ENCODE data around the gene ADA.

Gene ADA

DNA sequence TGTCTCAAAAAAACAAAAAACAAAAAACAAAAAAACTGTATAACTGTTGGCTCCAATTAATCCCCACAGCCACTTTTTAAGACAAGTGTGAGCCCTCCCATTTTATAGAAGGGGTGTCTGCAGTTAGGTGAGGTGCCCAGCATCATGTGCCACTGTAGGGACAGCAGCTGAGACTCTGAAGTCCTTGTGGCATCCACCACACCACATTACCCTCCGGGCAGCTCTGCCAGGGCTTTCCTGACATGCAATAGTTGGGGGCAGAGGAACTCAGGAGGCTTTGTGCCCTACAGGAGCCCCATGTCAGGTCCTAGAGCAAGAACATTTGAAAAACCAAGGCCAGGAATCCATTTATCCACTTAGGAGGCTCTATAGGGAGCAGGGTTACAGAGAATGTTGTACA lies 51.8 kb downstream of the ADA start:
- TF ChIP-seq POLR2AphosphoS5 (IDR thresholded peaks at IDR 0.05; ENCODE audit: low read depth, low read length) (no peak), SIN3A (IDR thresholded peaks at IDR 0.05; ENCODE audit: borderline replicate concordance, insufficient read depth, low read length) (no peak), TAF1 (IDR thresholded peaks at IDR 0.05; ENCODE audit: borderline replicate concordance, insufficient read depth, low read length) (no peak), FOXP2 (optimal IDR thresholded peaks at IDR 0.05; ENCODE audit: borderline replicate concordance, extremely low read depth, extremely low read length, insufficient read depth) (no peak)
- TF ChIP-seq, protein P1, sequence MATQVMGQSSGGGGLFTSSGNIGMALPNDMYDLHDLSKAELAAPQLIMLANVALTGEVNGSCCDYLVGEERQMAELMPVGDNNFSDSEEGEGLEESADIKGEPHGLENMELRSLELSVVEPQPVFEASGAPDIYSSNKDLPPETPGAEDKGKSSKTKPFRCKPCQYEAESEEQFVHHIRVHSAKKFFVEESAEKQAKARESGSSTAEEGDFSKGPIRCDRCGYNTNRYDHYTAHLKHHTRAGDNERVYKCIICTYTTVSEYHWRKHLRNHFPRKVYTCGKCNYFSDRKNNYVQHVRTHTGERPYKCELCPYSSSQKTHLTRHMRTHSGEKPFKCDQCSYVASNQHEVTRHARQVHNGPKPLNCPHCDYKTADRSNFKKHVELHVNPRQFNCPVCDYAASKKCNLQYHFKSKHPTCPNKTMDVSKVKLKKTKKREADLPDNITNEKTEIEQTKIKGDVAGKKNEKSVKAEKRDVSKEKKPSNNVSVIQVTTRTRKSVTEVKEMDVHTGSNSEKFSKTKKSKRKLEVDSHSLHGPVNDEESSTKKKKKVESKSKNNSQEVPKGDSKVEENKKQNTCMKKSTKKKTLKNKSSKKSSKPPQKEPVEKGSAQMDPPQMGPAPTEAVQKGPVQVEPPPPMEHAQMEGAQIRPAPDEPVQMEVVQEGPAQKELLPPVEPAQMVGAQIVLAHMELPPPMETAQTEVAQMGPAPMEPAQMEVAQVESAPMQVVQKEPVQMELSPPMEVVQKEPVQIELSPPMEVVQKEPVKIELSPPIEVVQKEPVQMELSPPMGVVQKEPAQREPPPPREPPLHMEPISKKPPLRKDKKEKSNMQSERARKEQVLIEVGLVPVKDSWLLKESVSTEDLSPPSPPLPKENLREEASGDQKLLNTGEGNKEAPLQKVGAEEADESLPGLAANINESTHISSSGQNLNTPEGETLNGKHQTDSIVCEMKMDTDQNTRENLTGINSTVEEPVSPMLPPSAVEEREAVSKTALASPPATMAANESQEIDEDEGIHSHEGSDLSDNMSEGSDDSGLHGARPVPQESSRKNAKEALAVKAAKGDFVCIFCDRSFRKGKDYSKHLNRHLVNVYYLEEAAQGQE (IDR thresholded peaks at IDR 0.05; ENCODE audit: insufficient read depth in 1 of 2, low read depth in 2 of 2, low read length in 2 of 2): no peak

DNA sequence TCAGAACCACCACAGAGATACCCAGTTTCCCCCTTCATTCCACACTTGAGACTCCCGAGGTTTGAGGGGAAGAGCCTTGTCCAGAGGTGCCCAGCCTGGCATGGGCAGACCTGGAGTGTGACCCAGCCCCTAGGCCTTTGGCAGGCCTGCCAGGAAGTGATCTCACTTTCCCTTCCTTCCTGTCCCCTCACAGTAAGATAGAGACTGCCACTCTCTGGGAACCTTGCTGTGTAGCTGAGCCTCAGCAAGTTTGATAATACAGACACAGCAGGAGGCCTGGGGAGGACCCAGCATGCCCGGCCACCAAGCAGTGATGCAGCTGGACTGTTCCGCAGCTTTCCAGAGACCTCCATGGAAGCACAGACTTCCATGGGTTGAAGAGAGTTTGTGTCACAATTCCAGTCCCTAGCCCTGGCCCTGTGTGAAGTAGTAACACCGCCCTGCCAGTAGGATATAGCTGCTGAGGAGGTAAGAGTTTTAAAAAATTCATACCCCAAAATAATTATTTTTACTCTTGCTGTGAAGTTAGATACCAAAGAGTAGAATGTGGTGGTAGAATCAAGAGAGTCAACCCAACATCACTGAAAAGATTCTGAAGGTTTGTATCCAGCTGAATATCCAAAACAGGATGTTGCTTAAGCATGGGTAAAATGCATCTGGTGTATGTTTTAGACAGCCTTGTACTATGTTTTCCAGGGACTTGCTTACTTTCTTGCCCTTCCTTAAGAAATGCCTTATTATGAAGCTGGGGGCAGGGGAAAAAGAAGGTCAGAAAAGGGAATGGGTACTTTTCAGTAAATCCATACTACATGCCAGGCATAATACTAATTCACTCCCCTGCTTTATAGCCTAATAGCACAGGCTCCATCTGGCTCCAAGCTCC lies 52.8 kb downstream of the ADA start:
- TF ChIP-seq TAF1 (IDR thresholded peaks at IDR 0.05; ENCODE audit: borderline replicate concordance, insufficient read depth, low read length) (no peak), SIN3A (IDR thresholded peaks at IDR 0.05; ENCODE audit: borderline replicate concordance, insufficient read depth, low read length) (no peak), POLR2AphosphoS5 (IDR thresholded peaks at IDR 0.05; ENCODE audit: low read depth, low read length) (no peak), FOXP2 (optimal IDR thresholded peaks at IDR 0.05; ENCODE audit: borderline replicate concordance, extremely low read depth, extremely low read length, insufficient read depth) (no peak)
- TF ChIP-seq, protein P1 (IDR thresholded peaks at IDR 0.05; ENCODE audit: insufficient read depth in 1 of 2, low read depth in 2 of 2, low read length in 2 of 2): no peak

DNA sequence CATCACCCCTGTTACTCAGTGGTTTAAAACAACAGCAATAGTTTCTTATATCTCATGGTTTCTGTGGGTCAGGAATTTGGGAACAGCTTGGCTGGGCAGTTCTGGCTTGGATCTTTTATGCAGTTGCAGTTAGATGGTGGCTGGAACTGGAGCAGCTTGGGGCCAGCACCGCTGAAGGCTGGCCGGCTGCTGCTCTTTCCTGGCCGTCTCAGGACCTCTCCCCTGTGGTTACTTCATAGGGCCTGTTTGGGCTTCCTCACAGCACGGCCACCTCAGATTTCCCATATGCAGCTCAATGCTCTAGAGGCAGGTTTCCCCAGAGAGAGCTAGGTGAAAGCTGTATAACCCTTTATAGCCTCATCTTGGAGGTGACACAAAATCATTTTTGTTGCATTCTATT lies 53.6 kb downstream of the ADA start:
- TF ChIP-seq SIN3A (IDR thresholded peaks at IDR 0.05; ENCODE audit: borderline replicate concordance, insufficient read depth, low read length) (no peak), TAF1 (IDR thresholded peaks at IDR 0.05; ENCODE audit: borderline replicate concordance, insufficient read depth, low read length) (no peak), FOXP2 (optimal IDR thresholded peaks at IDR 0.05; ENCODE audit: borderline replicate concordance, extremely low read depth, extremely low read length, insufficient read depth) (no peak)

DNA sequence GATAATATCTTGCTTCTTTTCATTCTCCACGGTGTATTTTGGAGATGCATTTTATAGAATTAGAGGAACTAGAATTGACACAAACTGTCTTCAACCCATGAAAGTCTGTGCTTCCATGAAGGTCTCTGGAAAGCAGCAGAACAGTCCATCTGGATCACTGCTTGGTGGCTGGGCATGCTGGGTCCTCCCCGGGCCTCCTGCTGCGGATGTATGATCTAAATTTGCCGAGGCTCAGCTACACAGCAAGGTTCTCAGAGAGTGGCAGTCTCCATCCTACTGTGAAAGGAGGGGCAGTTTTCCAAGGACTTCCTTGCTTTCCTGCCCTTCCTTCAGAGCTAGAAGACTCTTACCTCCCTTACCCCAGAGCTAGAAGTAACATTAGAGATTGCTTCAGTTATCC lies 54.0 kb downstream of the ADA start:
- TF ChIP-seq FOXP2 (optimal IDR thresholded peaks at IDR 0.05; ENCODE audit: borderline replicate concordance, extremely low read depth, extremely low read length, insufficient read depth) (no peak), POLR2AphosphoS5 (IDR thresholded peaks at IDR 0.05; ENCODE audit: low read depth, low read length) (no peak), SIN3A (IDR thresholded peaks at IDR 0.05; ENCODE audit: borderline replicate concordance, insufficient read depth, low read length) (no peak), TAF1 (IDR thresholded peaks at IDR 0.05; ENCODE audit: borderline replicate concordance, insufficient read depth, low read length) (no peak)
- TF ChIP-seq, protein P1 (IDR thresholded peaks at IDR 0.05; ENCODE audit: insufficient read depth in 1 of 2, low read depth in 2 of 2, low read length in 2 of 2): no peak

DNA sequence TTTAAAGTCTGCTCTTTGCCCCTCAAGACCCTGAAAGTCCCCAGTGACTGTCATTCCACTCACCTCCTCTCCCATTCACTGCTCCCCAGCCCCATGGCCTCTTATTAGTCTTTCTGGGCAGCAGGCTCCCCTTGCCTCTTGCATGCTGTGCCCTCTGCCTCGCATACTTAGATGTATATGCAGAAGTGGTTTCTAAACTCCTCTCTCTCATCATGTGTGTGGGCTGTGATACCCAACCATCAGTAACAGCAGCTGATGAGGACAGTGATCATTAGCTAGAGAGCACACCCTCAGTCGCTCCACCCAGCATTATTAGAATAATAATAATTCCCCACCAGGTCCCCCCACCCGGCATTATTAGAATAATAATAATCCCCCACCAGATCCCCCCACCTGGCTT lies 54.6 kb downstream of the ADA start:
- TF ChIP-seq SIN3A (IDR thresholded peaks at IDR 0.05; ENCODE audit: borderline replicate concordance, insufficient read depth, low read length) (no peak), FOXP2 (optimal IDR thresholded peaks at IDR 0.05; ENCODE audit: borderline replicate concordance, extremely low read depth, extremely low read length, insufficient read depth) (no peak), TAF1 (IDR thresholded peaks at IDR 0.05; ENCODE audit: borderline replicate concordance, insufficient read depth, low read length) (no peak), POLR2AphosphoS5 (IDR thresholded peaks at IDR 0.05; ENCODE audit: low read depth, low read length) (no peak)
- TF ChIP-seq, protein P1 (IDR thresholded peaks at IDR 0.05; ENCODE audit: insufficient read depth in 1 of 2, low read depth in 2 of 2, low read length in 2 of 2): no peak

Data from PFSK-1 (cell line).